ENCODE data around the gene FIBCD1. TPM values are rescaled to one million over a fixed set of nuclear protein-coding genes. Genes with fewer than 3 reads are reported as not detected.

The FIBCD1 gene
- polyA plus RNA-seq, 1 of the 3 experiments (the other 2 are of a cell fraction), result 1.3 TPM

- TF ChIP-seq NFIC (IDR thresholded peaks at IDR 0.05; ENCODE audit: borderline replicate concordance) (no peak), MXI1 (IDR thresholded peaks at IDR 0.05; ENCODE audit: low read depth, low read length) (no peak), GABPA (IDR thresholded peaks at IDR 0.05; ENCODE audit: low read depth) (no peak)
Observed at GRCh38 chr9:130917168-130917960, 21.7 kb downstream of the FIBCD1 start (continued).

GRCh38 chr9:130915096-130915447, 24.0 kb downstream of the FIBCD1 start:
- Histone ChIP-seq H3K27me3 (ENCODE audit: insufficient read depth) (no peaks in the 10 kb centered on the region), H3K9me3 (no peaks in the 10 kb centered on the region), H3K27ac (ENCODE audit: low read depth in 2 of 2, low read length in 1 of 2) (no peak overlapping the region), H3K4me3 (ENCODE audit: low read depth in 2 of 2, low read length in 1 of 2) (no peak overlapping the region), H3F3A (replicated peaks; ENCODE audit: insufficient read depth) (no peaks in the 10 kb centered on the region), H3K79me2 (ENCODE audit: insufficient read depth) (no peaks in the 10 kb centered on the region), H2AFZ (ENCODE audit: low read depth) (no peak overlapping the region), H3K36me3 (replicated peaks in 1 of 2; ENCODE audit: control insufficient read depth in 1 of 2, insufficient read depth in 2 of 2, low read length in 1 of 2) (no peaks in the 10 kb centered on the region), H3K9ac (no peak overlapping the region), H3K4me2 (no peak overlapping the region), H3K9me2 (no peaks in the 10 kb centered on the region), H4K20me1 (ENCODE audit: insufficient read depth) (no peaks in the 10 kb centered on the region), H3K4me1 (ENCODE audit: control insufficient read depth in 1 of 2, insufficient read depth in 2 of 2, low read depth in 1 of 2, low read length in 1 of 2) (no peaks in the 10 kb centered on the region)
- CTCF ChIA-PET, result interaction anchor here (1.6 to 1.7 kb wide), 2 partner anchors 49 to 131 kb away, joined by 4 to 9 read pairs; no protein-coding TSS in a partner anchor
- TF ChIP-seq JUND (IDR thresholded peaks at IDR 0.05), result no peak
- no peak for TF ChIP-seq ELF1 (IDR thresholded peaks at IDR 0.05)
- no peak for TF ChIP-seq USF2 (IDR thresholded peaks at IDR 0.05; ENCODE audit: borderline replicate concordance, low read depth, low read length)
- no peak for TF ChIP-seq NFIC (IDR thresholded peaks at IDR 0.05; ENCODE audit: borderline replicate concordance)
- TF ChIP-seq GABPA (IDR thresholded peaks at IDR 0.05; ENCODE audit: low read depth), result no peak
- TF ChIP-seq CHD2 (IDR thresholded peaks at IDR 0.05; ENCODE audit: low read length, partially characterized antibody), result no peak
- no peak for TF ChIP-seq MAX (IDR thresholded peaks at IDR 0.05; ENCODE audit: low read depth)
- TF ChIP-seq EZH2phosphoT487 (IDR thresholded peaks at IDR 0.05; ENCODE audit: borderline replicate concordance, low read depth), result no peak
- TF ChIP-seq RXRA (IDR thresholded peaks at IDR 0.05; ENCODE audit: borderline replicate concordance, low read depth), result no peak
- TF ChIP-seq TCF12 (IDR thresholded peaks at IDR 0.05), result no peak
- TF ChIP-seq RCOR1 (IDR thresholded peaks at IDR 0.05; ENCODE audit: low read length), result no peak
- TF ChIP-seq USF1 (IDR thresholded peaks at IDR 0.05; ENCODE audit: borderline replicate concordance, low read depth), result no peak
- TF ChIP-seq EP300 (IDR thresholded peaks at IDR 0.05; ENCODE audit: borderline replicate concordance in 1 of 2, low read depth in 1 of 2, low read length in 1 of 2), result no peak
- TF ChIP-seq SMC3 (IDR thresholded peaks at IDR 0.05; ENCODE audit: low read depth, low read length), result no peak
- no peak for TF ChIP-seq GATA2 (CRISPR knock-in tag; IDR thresholded peaks at IDR 0.05)
- no peak for TF ChIP-seq REST (IDR thresholded peaks at IDR 0.05; ENCODE audit: low read depth, low read length)
- no peak for TF ChIP-seq FOXJ3 (CRISPR knock-in tag; IDR thresholded peaks at IDR 0.05)
- TF ChIP-seq NRF1 (IDR thresholded peaks at IDR 0.05; ENCODE audit: low read depth, low read length), result no peak
- no peak for DNase-seq
- 71% methylated on average over 6 of the region's 8 CpGs for WGBS (ENCODE audit: low lambda C conversion rate)
- POLR2A ChIA-PET, result no interaction called here
